ENCODE measurements around the gene WDR27. TPM values are rescaled to one million over a fixed set of nuclear protein-coding genes. Genes with fewer than 3 reads are reported as not detected.

The WDR27 gene
- polyA plus RNA-seq, 2 of the 4 experiments (the other 2 are of a cell fraction) = 18.9 to 36.1 TPM

DNA sequence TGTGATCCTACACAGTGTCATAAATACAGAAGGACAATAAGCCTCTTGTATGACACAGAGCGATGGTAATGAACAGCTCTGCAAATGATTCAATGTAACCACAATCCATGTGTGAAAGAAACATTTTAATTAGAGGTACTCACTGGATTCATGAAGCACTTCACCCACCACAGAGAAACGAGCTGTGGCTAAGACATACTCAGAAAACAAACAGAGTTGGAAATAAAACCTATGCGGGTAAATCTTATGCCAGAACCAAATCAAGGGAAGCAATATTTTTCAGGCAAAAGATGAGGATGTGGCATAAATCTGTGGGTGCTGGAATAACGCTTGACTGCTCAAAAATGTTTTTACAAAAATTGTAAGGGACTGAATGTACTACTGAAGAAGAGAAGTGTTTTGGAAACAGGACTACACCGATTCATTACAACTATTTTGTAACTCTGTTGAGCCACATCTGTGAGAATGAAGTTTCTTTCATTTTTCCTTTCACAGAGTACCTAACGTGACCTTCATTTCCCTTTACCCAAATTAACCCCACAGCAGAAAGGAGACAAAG lies 112.1 kb downstream of the WDR27 start:
- Histone ChIP-seq H3K4me1 (no peaks in the 10 kb centered on the region), H3K9me3 (no peaks in the 10 kb centered on the region), H3K4me2 (no peak overlapping the region), H3K4me3 (no peak overlapping the region), H3K27ac (no peak overlapping the region)
- no peak for ATAC-seq
- ChIA-PET POLR2A (no interaction called here), CTCF (no interaction called here)
- TF ChIP-seq RAD21 (conservative IDR thresholded peaks at IDR 0.05 in 1 of 2, IDR thresholded peaks at IDR 0.05 in 1 of 2) = no peak
- no peak for TF ChIP-seq HEYL (CRISPR knock-in tag; IDR thresholded peaks at IDR 0.05)
- no peak for TF ChIP-seq POLR2A (IDR thresholded peaks at IDR 0.05; ENCODE audit: low read length)
- TF ChIP-seq, protein P1, sequence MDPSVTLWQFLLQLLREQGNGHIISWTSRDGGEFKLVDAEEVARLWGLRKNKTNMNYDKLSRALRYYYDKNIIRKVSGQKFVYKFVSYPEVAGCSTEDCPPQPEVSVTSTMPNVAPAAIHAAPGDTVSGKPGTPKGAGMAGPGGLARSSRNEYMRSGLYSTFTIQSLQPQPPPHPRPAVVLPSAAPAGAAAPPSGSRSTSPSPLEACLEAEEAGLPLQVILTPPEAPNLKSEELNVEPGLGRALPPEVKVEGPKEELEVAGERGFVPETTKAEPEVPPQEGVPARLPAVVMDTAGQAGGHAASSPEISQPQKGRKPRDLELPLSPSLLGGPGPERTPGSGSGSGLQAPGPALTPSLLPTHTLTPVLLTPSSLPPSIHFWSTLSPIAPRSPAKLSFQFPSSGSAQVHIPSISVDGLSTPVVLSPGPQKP (IDR thresholded peaks at IDR 0.05; ENCODE audit: low read depth, low read length) = no peak
- TF ChIP-seq E2F6 (IDR thresholded peaks at IDR 0.05; ENCODE audit: borderline replicate concordance, low read depth) = no peak
- TF ChIP-seq POLR2AphosphoS2 (conservative IDR thresholded peaks at IDR 0.05; ENCODE audit: low read length) = no peak
- TF ChIP-seq NR3C1 (IDR thresholded peaks at IDR 0.05) = no peak
- TF ChIP-seq CBX2 (IDR thresholded peaks at IDR 0.05; ENCODE audit: borderline replicate concordance, low read depth) = no peak
- TF ChIP-seq, protein P2, sequence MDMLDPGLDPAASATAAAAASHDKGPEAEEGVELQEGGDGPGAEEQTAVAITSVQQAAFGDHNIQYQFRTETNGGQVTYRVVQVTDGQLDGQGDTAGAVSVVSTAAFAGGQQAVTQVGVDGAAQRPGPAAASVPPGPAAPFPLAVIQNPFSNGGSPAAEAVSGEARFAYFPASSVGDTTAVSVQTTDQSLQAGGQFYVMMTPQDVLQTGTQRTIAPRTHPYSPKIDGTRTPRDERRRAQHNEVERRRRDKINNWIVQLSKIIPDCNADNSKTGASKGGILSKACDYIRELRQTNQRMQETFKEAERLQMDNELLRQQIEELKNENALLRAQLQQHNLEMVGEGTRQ (IDR thresholded peaks at IDR 0.05) = no peak
- TF ChIP-seq BHLHE40 (IDR thresholded peaks at IDR 0.05; ENCODE audit: low read depth, low read length) = no peak
- no peak for TF ChIP-seq REST (IDR thresholded peaks at IDR 0.05)
- TF ChIP-seq RARB (CRISPR knock-in tag; IDR thresholded peaks at IDR 0.05) = no peak
- no peak for TF ChIP-seq HES2 (IDR thresholded peaks at IDR 0.05)
- no peak for TF ChIP-seq RNF2 (IDR thresholded peaks at IDR 0.05; ENCODE audit: borderline replicate concordance, low read depth)
- no peak for FAIRE-seq
- WGBS (ENCODE audit: missing lambda C conversion rate) = 82% methylated on average over 6 of the region's 6 CpGs
- DNase-seq (ENCODE audit: low read depth in 1 of 2, low spot score in 1 of 2) = no peak

- H3K4me3 ChIP-seq = no peak overlapping the region
- no peak overlapping the region for H3K27ac ChIP-seq
- H3K4me2 ChIP-seq = no peak overlapping the region
- H3K9me3 ChIP-seq = no peaks in the 10 kb centered on the region
- ATAC-seq = no peak
- POLR2A ChIA-PET = no interaction called here
- no peak for TF ChIP-seq HES2 (IDR thresholded peaks at IDR 0.05)
- no peak for TF ChIP-seq REST (IDR thresholded peaks at IDR 0.05)
- no peak for TF ChIP-seq KDM5A (IDR thresholded peaks at IDR 0.05)
- TF ChIP-seq ESRRA (IDR thresholded peaks at IDR 0.05; ENCODE audit: borderline replicate concordance, low read length) = no peak
- no peak for TF ChIP-seq CBX8 (IDR thresholded peaks at IDR 0.05)
- TF ChIP-seq E2F6 (IDR thresholded peaks at IDR 0.05; ENCODE audit: borderline replicate concordance, low read depth) = no peak
- TF ChIP-seq, protein P3, sequence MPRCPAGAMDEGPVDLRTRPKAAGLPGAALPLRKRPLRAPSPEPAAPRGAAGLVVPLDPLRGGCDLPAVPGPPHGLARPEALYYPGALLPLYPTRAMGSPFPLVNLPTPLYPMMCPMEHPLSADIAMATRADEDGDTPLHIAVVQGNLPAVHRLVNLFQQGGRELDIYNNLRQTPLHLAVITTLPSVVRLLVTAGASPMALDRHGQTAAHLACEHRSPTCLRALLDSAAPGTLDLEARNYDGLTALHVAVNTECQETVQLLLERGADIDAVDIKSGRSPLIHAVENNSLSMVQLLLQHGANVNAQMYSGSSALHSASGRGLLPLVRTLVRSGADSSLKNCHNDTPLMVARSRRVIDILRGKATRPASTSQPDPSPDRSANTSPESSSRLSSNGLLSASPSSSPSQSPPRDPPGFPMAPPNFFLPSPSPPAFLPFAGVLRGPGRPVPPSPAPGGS (IDR thresholded peaks at IDR 0.05) = no peak
- no peak for TF ChIP-seq HOXA7 (CRISPR knock-in tag; IDR thresholded peaks at IDR 0.05)
- TF ChIP-seq CHD4 (IDR thresholded peaks at IDR 0.05; ENCODE audit: borderline replicate concordance) = no peak
- no peak for TF ChIP-seq GATA3 (IDR thresholded peaks at IDR 0.05; ENCODE audit: borderline replicate concordance)
- no peak for TF ChIP-seq KDM1A (IDR thresholded peaks at IDR 0.05; ENCODE audit: low read depth)
- TF ChIP-seq TFCP2L1 (CRISPR knock-in tag; IDR thresholded peaks at IDR 0.05) = no peak
- DNase-seq (ENCODE audit: low read depth in 1 of 2, low spot score in 1 of 2) = no peak
- FAIRE-seq = no peak
- CTCF ChIA-PET = no interaction called here
- no peaks in the 10 kb centered on the region for H3K4me1 ChIP-seq
- 63% methylated on average over 3 of the region's 3 CpGs for WGBS (ENCODE audit: missing lambda C conversion rate)
These were observed 112.5 kb downstream of the WDR27 start for GRCh38 chr6:169589293-169589692.
